Heart left ventricle (tissue), 13 donors: Measurements from ENCODE around the gene SLC1A4.

Source experiments
- CTCF ChIP-seq, 12 donors: fragments of 200-600 bp; sonication (generic) in 4 of 12; IDR thresholded peaks; one replicate each; pipeline versions ENCODE4 v1.5.0 to v1.8.0; 2018 to 2022; ENCODE audit warnings: antibody characterized with exemption in 12 of 12, mild to moderate bottlenecking in 5 of 12
- POLR2A ChIP-seq, 2 donors: fragments of 450-650 bp; IDR thresholded peaks; one replicate each; pipeline ENCODE4 v1.6.1; 2017; ENCODE audit warnings: antibody characterized with exemption in 2 of 2, mild to moderate bottlenecking in 2 of 2, moderate library complexity in 2 of 2
- donor health status: ischemic (EF 13 %, LVEDD 7.1; RV severe dilation, severe dysfunction).
- donor health status: DM: no; HTN: yes; CAD: no.
- donor health status: DM: no; HTN: no; CAD: no.
- donor health status: ischemic (EF 25% LVEDD 6.9; RV normal size, moderate dysfunction).
- donor health status: ischemic (EF 25% LVEDD 5.7; RV mildly dilated, moderate dysfunction).
- donor health status: ischemic (EF 35%, LVEDD 5.7; RV mildly dilated, moderate dysfunction).
- donor health status: nonischemic (EF 11% LVEDD 7.7; RV severe dilation, severe dysfunction).
- donor health status: DM: yes; HTN: yes; CAD: no.
- donor health status: PGD.
- donor health status: ischemic (EF 29% LVEDD 5.4; RV normal size, mild dysfunction).
- donor health status: nonischemic (EF 23%, LVEDD 6.1; RV moderate dilation, normal function).

DNA sequence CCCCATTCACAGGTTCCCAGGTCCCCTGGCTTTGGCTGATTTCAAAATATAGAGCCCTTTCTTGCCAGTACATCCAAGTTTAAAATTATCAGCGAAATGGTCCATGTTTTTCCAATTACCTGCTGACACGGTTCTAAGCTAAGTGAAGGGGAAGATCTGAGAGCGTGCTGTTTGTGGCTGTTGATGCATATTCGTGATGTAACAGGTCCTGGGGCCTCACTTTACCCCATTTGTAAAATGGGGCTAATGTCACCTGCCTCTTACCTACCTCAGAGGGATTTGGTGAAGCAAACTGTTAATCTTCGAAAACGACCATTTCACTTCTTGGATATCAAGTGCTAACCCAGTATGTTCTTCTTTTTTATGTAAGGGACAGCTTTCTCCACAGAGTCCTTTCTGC is 33.0 kb downstream of the SLC1A4 start:
- TF ChIP-seq CTCF (IDR thresholded peaks at IDR 0.05) (no peak), POLR2A (IDR thresholded peaks at IDR 0.05) (no peak)
